RWPE2 (cell line): Measurements from ENCODE around the gene KPNB1.

Source experiments
- ATAC-seq: fragments of 200-7000 bp; cut with Tn5 transposase; 3 replicates; pipeline ENCODE4 v1.9.1; 2021; ENCODE audit warnings: low read depth
- DNase-seq: peaks from one replicate; pipeline ENCODE4 v3.0.0-alpha.2; 2020; ENCODE audit warnings: low spot score
- H3K27ac ChIP-seq: fragments of 450-650 bp; 2 replicates; pipeline ENCODE4 v1.5.1; 2017; ENCODE audit warnings: mild to moderate bottlenecking; ENCODE audit not compliant: poor library complexity, severe bottlenecking
- H3K27me3 ChIP-seq: fragments of 250-450 bp; sonication (Bioruptor Pico); 2 replicates; pipeline ENCODE4 v1.5.1; 2021; ENCODE audit warnings: mild to moderate bottlenecking, moderate library complexity; ENCODE audit not compliant: insufficient read depth, poor library complexity, severe bottlenecking
- H3K36me3 ChIP-seq: fragments of 250-450 bp; sonication (Bioruptor Pico); 2 replicates; pipeline ENCODE4 v1.5.1; 2020; ENCODE audit warnings: low read depth, mild to moderate bottlenecking, moderate library complexity
- H3K4me1 ChIP-seq: fragments of 250-450 bp; sonication (Bioruptor Pico); 2 replicates; pipeline ENCODE4 v1.5.1; 2021; ENCODE audit warnings: mild to moderate bottlenecking, moderate library complexity; ENCODE audit not compliant: insufficient read depth, poor library complexity, severe bottlenecking
- H3K4me3 ChIP-seq: fragments of 250-450 bp; sonication (Bioruptor Pico); 2 replicates; pipeline ENCODE4 v1.5.1; 2021; ENCODE audit warnings: mild to moderate bottlenecking, moderate library complexity; ENCODE audit not compliant: severe bottlenecking
- H3K9me3 ChIP-seq: fragments of 250-450 bp; sonication (Bioruptor Pico); 2 replicates; pipeline ENCODE4 v1.5.1; 2021; ENCODE audit warnings: mild to moderate bottlenecking, moderate library complexity; ENCODE audit not compliant: severe bottlenecking
- TF ChIP-seq, protein P1 (sequence below): fragments of 450-650 bp; IDR thresholded peaks from one replicate; pipeline ENCODE4 v1.5.1; 2017; ENCODE audit warnings: mild to moderate bottlenecking, moderate library complexity; ENCODE audit not compliant: poor library complexity, severe bottlenecking

Gene KPNB1

DNA sequence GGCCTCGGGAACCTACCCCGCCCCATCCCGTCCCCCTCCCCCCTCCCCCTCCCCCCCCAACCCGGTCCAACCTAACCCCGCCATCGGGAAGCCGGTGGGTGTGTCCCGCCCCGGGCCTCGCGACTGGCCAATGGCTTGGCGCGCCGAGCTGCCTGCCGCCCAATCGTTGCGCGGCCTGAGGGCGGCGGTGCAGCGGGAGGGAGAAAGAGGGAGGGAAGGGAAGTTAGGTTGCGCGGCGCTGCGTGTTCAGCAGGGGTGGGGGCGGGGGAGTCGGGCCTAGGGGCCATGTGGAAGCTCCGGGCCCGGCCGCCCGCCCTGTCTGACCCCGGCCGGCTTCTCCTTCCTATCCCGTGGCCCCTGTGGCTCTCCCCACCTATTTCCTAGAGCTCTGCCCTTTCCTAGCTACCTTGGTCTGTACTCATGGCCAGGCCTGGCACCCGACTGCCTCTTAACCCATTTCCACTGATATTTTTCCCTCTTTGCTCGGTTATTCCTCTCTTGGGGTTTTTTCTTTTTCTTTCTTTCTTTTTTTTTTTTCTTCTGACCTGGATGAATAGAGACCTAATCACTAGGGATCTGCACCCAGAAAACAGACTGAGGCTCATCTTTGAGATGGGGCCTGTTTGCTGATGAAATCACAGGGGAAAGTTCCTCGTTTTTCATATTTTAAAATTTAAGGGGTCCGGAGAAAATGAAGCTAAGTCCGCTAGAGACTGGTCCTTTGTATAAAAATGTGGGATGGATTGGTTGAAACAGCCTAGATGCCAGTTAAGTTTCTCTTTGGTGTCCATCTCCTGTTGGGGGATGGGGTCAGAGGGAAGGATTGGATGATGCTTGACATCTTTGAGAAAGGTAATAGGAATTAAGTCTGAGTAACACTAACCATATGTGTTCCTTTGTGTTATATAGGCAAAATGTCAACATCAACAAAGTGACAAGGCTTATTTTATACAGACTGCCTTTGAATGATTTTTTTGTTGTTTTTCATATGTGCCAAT is 1.1 kb downstream of the KPNB1 start:
- Histone ChIP-seq H3K4me3 (peak overlapping the region; percentile 81), H3K4me1 (peaks cover 22% of the 10 kb centered on the region), H3K27me3 (no peaks in the 10 kb centered on the region), H3K9me3 (no peaks in the 10 kb centered on the region), H3K36me3 (peaks cover 52% of the 10 kb centered on the region), H3K27ac (peak overlapping the region; percentile 85)
- ATAC-seq (peak; percentile 55), DNase-seq (peak; percentile 99)
- TF ChIP-seq, protein P1, sequence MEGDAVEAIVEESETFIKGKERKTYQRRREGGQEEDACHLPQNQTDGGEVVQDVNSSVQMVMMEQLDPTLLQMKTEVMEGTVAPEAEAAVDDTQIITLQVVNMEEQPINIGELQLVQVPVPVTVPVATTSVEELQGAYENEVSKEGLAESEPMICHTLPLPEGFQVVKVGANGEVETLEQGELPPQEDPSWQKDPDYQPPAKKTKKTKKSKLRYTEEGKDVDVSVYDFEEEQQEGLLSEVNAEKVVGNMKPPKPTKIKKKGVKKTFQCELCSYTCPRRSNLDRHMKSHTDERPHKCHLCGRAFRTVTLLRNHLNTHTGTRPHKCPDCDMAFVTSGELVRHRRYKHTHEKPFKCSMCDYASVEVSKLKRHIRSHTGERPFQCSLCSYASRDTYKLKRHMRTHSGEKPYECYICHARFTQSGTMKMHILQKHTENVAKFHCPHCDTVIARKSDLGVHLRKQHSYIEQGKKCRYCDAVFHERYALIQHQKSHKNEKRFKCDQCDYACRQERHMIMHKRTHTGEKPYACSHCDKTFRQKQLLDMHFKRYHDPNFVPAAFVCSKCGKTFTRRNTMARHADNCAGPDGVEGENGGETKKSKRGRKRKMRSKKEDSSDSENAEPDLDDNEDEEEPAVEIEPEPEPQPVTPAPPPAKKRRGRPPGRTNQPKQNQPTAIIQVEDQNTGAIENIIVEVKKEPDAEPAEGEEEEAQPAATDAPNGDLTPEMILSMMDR, result no peak

DNA sequence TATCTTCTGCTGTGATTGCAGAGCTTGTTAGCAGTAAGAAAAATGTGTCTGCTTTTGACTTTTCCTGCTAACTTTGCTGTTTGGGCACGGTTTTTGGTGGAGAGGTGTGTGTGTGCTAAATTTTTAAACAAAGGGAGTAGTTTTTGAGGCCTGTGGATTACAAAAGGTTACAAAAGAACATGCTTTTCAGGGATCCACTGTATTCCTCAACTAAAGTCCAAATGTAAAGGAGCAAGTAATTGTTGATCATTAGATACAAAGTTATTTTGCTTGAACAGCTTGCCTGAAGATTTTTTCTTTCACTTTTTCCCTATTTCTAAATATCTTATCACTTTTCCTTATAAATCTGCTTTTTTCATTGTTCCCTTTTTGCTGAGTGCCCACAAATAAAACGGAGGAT is 2.0 kb downstream of the KPNB1 start:
- H3K27me3 ChIP-seq, result no peaks in the 10 kb centered on the region
- peak overlapping the region; percentile 85 for H3K27ac ChIP-seq
- DNase-seq (no peak), ATAC-seq (no peak)
- TF ChIP-seq, protein P1, result no peak
- no peak overlapping the region for H3K4me3 ChIP-seq
- H3K36me3 ChIP-seq, result peaks cover 61% of the 10 kb centered on the region
- peaks cover 22% of the 10 kb centered on the region for H3K4me1 ChIP-seq
- no peaks in the 10 kb centered on the region for H3K9me3 ChIP-seq

DNA sequence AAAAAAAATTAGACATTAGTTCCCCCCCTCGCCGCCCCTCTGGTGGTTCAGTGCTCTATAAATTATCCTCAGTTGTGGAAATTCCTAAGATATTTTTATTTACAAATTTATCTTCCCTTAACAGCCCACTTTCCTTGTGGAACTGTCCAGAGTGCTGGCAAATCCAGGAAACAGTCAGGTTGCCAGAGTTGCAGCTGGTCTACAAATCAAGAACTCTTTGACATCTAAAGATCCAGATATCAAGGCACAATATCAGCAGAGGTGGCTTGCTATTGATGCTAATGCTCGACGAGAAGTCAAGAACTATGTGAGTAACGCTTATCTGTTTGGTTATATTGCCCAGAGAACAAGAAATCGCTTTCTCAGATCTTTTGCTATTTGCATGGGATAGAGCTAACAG is 2.9 kb downstream of the KPNB1 start:
- no peaks in the 10 kb centered on the region for H3K27me3 ChIP-seq
- peak overlapping the region; percentile 85 for H3K27ac ChIP-seq
- TF ChIP-seq, protein P1, result no peak
- ATAC-seq, result no peak
- no peak overlapping the region for H3K4me3 ChIP-seq
- peaks cover 70% of the 10 kb centered on the region for H3K36me3 ChIP-seq
- H3K9me3 ChIP-seq, result no peaks in the 10 kb centered on the region
- no peak for DNase-seq
- peaks cover 22% of the 10 kb centered on the region for H3K4me1 ChIP-seq

DNA sequence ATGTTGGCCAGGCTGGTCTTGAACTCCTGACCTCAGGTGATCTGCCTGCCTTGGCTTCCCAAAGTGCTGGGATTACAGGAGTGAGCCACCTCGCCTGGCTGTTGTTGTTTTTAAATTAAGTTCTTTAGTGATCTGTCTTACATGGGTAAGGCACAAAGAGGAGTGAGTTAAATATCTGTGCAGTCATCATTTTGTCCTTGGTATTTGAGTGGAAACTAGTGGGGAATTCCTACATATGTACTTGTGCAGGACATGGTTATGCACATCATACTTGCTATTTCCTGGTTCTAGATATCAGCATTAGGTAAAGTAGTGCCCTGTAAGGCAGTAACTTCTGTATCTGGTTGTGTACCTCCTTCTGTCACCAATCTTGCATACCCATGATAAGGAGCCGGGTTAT is 3.7 kb downstream of the KPNB1 start:
- Histone ChIP-seq H3K36me3 (peaks cover 78% of the 10 kb centered on the region), H3K27me3 (no peaks in the 10 kb centered on the region), H3K9me3 (no peaks in the 10 kb centered on the region), H3K4me3 (no peak overlapping the region), H3K4me1 (peaks cover 19% of the 10 kb centered on the region), H3K27ac (no peak overlapping the region)
- ATAC-seq, result no peak
- no peak for DNase-seq
- TF ChIP-seq, protein P1, result no peak

DNA sequence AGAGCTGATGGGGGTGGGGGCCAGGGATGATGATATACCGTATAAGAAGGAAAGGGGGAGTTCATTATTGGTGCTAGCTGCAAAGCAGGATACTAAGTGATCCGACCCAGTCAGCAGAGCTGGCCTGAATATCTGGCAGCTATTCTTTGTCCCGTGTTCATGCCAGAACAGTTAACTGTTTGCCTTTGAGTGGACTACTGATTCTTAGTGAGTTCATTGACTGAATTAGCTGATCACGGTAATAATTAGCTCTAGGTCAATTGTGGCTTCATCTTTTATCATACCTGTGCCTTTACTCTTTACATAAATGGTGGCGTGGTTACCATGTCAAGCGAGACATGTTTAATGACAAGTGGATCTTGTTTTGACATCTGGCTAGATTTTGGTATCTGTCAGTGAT is 5.3 kb downstream of the KPNB1 start:
- Histone ChIP-seq H3K4me1 (peaks cover 16% of the 10 kb centered on the region), H3K4me3 (no peak overlapping the region)

More for the DNA sequence above, 5.3 kb downstream of the KPNB1 start:
- H3K27ac ChIP-seq, result no peak overlapping the region
- TF ChIP-seq, protein P1, result no peak
- H3K9me3 ChIP-seq, result no peaks in the 10 kb centered on the region
- no peaks in the 10 kb centered on the region for H3K27me3 ChIP-seq
- DNase-seq, result no peak
- no peak for ATAC-seq
- peaks cover 94% of the 10 kb centered on the region for H3K36me3 ChIP-seq
